BLaER1 treated with 17β-estradiol and CSF1 and Interleukin-3, amounts not matched to agents 10 nM and 100 nM (cell line): ENCODE results near the gene ADCY1.

Experiments
- H3K27ac ChIP-seq, 11 experiments: shearing (Covaris generic); formaldehyde crosslinking; 2 replicates each; pipeline ENCODE4 v1.8.1; 2022
- H3K27me3 ChIP-seq, 11 experiments: shearing (Covaris generic); formaldehyde crosslinking; 2 replicates each; pipeline ENCODE4 v1.8.1; 2022
- H3K36me3 ChIP-seq, 11 experiments: shearing (Covaris generic); formaldehyde crosslinking; 2 replicates each; pipeline ENCODE4 v1.8.1; 2022
- H3K4me1 ChIP-seq, 10 experiments: shearing (Covaris generic); formaldehyde crosslinking; 2 replicates each; pipeline ENCODE4 v1.8.1; 2022
- H3K4me2 ChIP-seq, 11 experiments: shearing (Covaris generic); formaldehyde crosslinking; 2 replicates each; pipeline ENCODE4 v1.8.1; 2022
- H3K4me3 ChIP-seq, 10 experiments: shearing (Covaris generic); formaldehyde crosslinking; 2 replicates each; pipeline ENCODE4 v1.8.1; 2022
- H3K9ac ChIP-seq, 11 experiments: shearing (Covaris generic); formaldehyde crosslinking; 2 replicates each; pipeline ENCODE4 v1.8.1; 2022
- H3K9me3 ChIP-seq, 11 experiments: shearing (Covaris generic); formaldehyde crosslinking; replicated peaks in 1 of 11; 2 replicates each; pipeline ENCODE4 v1.8.1; 2022
- H4K20me1 ChIP-seq, 11 experiments: shearing (Covaris generic); formaldehyde crosslinking; 2 replicates each; pipeline ENCODE4 v1.8.1; 2022
- Cebpa-rat ChIP-seq, 11 experiments: shearing (Covaris generic); IDR thresholded peaks; 2 replicates each; pipeline ENCODE4 v1.8.1; 2022

The ADCY1 gene

DNA sequence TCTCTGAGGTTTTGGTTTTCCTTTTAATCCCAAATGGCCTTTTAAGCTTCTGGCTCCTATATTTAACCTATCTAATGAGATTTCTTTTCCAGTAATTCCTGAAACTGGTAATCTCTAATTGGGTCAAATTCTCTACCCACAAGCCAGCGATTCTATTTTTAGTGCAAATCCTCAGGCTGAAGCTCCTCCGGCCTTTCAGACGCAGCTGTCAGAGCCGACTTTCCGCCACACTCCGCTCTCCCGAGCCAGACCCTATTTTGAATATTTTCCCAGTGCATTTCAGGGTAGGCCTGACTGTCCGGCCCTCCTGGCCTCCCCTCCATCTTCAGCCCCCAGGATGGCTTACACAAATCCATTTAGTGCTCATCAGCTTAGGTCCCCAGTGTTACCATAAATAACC is 9.7 kb upstream of the ADCY1 start:
- Histone ChIP-seq H3K4me3 (no peak overlapping the region), H3K27ac (no peak overlapping the region), H3K9ac (no peak overlapping the region), H3K4me1 (peaks cover 0 to 14% (median 10%) of the 10 kb centered on the region in 10 experiments; a peak in 11 of 20 replicates), H3K36me3 (0 out of 22 replicates have a peak, but pooled peaks cover 0 to 3% (median 0%) of the 10 kb centered on the region in 11 experiments), H3K9me3 (peaks cover 11 to 15% (median 12%) of the 10 kb centered on the region in 11 experiments), H3K4me2 (peak overlapping the region in 7 of 11 experiments; percentile 22 to 54 (median 41); a peak in 11 of 22 replicates), H3K27me3 (no peaks in the 10 kb centered on the region), H4K20me1 (no peaks in the 10 kb centered on the region)
- TF ChIP-seq Cebpa-rat (IDR thresholded peaks at IDR 0.05): no peak

DNA sequence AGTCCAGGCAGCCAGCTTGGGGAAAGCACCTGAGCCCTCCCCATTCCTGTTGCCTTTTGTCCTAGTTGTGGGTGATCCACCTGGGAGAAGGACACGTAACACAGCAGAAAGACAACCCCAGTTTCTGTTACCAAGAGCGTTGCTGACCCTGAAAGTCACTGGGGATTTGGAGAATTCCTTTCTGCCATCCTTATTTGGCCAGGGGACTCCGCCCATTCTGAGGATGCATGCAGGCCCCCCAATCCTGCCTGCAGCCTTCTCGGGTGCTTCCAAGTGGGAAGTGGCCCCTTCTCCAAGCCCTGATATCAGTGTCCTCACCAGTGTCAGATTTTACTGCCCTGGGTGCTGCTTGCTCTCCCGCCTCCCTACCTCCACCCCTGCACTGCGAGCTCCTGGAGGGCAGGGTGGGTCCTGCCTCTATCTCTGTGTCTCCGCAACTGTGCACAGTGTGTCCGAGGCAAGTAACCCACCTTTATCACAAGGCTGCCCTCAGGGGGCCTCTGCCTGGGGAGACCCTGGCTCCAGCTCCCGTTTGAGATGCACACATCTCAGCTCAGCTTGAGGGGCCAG is 9.2 kb upstream of the ADCY1 start:
- Histone ChIP-seq H3K4me3 (no peak overlapping the region), H3K9ac (no peak overlapping the region), H3K9me3 (peaks cover 6 to 10% (median 7%) of the 10 kb centered on the region in 11 experiments), H4K20me1 (no peaks in the 10 kb centered on the region), H3K27me3 (no peaks in the 10 kb centered on the region), H3K4me2 (peak overlapping the region in 7 of 11 experiments; percentile 22 to 54 (median 41); a peak in 10 of 22 replicates), H3K36me3 (no peaks in the 10 kb centered on the region), H3K27ac (no peak overlapping the region), H3K4me1 (peaks cover 0 to 14% (median 10%) of the 10 kb centered on the region in 10 experiments; a peak in 11 of 20 replicates)
- no peak for TF ChIP-seq Cebpa-rat (IDR thresholded peaks at IDR 0.05)

DNA sequence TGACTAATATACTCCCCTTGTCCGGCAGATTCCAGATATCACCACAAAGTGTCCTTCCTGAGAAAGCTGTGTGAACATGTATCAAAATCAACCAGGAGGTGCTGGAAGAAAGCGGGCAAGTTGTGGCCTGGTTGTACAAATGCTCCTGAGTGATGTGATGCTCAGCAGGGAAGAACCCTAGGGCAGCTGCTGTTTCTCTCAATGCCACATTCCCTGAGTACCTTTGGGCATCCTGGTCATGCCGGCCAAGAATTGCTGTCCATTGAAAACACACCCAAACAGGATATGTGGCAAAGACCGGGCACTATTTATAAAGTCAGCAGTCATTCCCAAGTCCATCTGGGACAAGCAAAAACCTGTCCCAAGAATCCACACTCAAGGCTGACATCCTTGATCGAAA is 7.8 kb upstream of the ADCY1 start:
- peaks cover 0 to 14% (median 10%) of the 10 kb centered on the region in 10 experiments; a peak in 11 of 20 replicates for H3K4me1 ChIP-seq
- H3K4me3 ChIP-seq: no peak overlapping the region
- no peak overlapping the region for H3K9ac ChIP-seq
- H4K20me1 ChIP-seq: no peaks in the 10 kb centered on the region
- H3K4me2 ChIP-seq: no peak overlapping the region
- H3K27ac ChIP-seq: no peak overlapping the region
- no peaks in the 10 kb centered on the region for H3K9me3 ChIP-seq
- no peaks in the 10 kb centered on the region for H3K27me3 ChIP-seq
- no peaks in the 10 kb centered on the region for H3K36me3 ChIP-seq
- no peak for TF ChIP-seq Cebpa-rat (IDR thresholded peaks at IDR 0.05)

DNA sequence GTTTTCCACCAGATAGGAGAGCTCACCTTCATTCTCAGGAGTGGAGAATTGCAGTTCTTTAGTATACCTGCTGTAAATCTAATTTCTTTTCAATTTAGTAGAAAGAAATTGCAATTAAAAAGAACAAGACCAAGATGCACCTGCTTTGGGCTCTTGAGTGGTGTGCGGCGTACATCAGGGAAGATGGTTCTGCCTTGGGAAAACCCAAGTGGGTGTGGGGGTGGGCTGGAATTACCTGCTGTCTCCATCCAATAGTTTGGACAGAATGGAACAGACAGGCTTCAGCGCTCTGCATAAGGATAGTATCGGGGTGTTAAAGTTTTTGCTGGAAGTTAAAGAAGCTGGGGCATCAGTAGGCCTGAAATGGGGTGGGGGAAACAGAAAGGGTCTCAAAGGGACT is 7.2 kb upstream of the ADCY1 start:
- H3K27ac ChIP-seq: no peak overlapping the region
- no peak overlapping the region for H3K4me3 ChIP-seq
- no peaks in the 10 kb centered on the region for H3K36me3 ChIP-seq
- no peaks in the 10 kb centered on the region for H3K9me3 ChIP-seq
- H3K9ac ChIP-seq: no peak overlapping the region
- no peak for TF ChIP-seq Cebpa-rat (IDR thresholded peaks at IDR 0.05)
- H3K4me1 ChIP-seq: peaks cover 0 to 14% (median 10%) of the 10 kb centered on the region in 10 experiments; a peak in 11 of 20 replicates
- no peaks in the 10 kb centered on the region for H4K20me1 ChIP-seq
- no peaks in the 10 kb centered on the region for H3K27me3 ChIP-seq
- no peak overlapping the region for H3K4me2 ChIP-seq

DNA sequence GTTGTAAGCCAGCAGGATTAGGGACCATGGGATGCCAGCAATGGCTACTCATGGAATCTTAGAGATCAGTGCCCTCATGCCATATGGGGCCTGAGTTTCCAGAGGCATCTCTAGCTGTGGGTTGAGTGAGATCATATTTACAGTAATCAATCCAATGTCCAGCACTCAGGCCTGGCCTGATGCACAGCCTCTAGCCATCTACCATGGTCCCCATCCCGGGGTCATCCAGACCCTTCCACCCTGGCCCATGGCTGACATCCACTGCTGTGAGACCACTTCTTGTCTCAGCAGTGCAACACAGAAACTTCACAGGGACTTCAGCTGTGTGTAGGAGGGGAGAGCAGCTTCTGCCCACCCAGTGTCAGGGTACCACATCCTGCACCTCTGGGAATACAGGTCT is 6.5 kb upstream of the ADCY1 start:
- Histone ChIP-seq H4K20me1 (no peaks in the 10 kb centered on the region), H3K4me2 (no peak overlapping the region), H3K9ac (no peak overlapping the region), H3K27ac (no peak overlapping the region), H3K4me1 (peaks cover 0 to 14% (median 10%) of the 10 kb centered on the region in 10 experiments; a peak in 11 of 20 replicates), H3K9me3 (no peaks in the 10 kb centered on the region; a peak in 1 of 22 replicates), H3K27me3 (peaks cover 0 to 6% (median 4%) of the 10 kb centered on the region in 11 experiments; a peak in 18 of 22 replicates), H3K4me3 (no peak overlapping the region), H3K36me3 (no peaks in the 10 kb centered on the region)
- no peak for TF ChIP-seq Cebpa-rat (IDR thresholded peaks at IDR 0.05)

DNA sequence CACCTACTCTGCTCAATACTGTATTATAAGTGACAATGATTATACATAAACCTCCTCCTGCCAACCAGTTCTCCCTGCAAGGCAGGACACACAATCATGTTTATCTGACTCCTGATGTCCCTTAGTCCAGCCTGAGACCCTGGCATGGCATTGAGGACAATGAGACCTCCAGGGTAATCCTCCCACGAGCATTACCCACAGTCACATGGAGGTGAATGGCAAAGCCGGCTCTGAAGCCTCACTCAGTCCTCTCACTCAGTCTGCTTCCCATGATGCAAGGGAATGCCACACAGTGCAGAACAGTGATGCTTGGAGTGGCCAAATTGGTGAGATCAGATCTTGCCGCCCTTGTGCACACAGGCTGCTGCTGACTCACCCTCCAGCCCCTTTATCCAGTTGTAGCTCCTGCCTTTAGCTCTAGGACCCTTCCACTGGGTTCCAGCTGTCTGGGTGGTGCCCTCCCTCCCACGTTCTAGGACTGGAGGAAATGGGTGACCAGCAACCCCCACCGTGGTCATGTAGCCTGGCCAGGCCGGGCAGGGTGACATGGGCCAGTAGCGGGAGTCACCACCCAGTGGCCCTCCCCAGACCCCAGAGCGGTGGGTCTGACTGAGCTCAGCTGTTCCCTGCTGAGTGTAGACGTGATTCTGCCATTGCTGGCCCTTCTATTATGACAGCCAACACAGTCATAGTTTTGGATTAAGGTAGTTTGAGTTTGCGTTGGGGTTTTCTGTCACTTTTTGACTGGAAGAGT is 5.5 kb upstream of the ADCY1 start:
- Histone ChIP-seq H3K9ac (no peak overlapping the region), H4K20me1 (no peaks in the 10 kb centered on the region), H3K4me2 (no peak overlapping the region), H3K27ac (no peak overlapping the region), H3K4me3 (no peak overlapping the region), H3K27me3 (peaks cover 7 to 16% (median 14%) of the 10 kb centered on the region in 11 experiments), H3K4me1 (peaks cover 0 to 15% (median 10%) of the 10 kb centered on the region in 10 experiments; a peak in 11 of 20 replicates), H3K9me3 (peaks cover 0 to 9% (median 3%) of the 10 kb centered on the region in 11 experiments; a peak in 8 of 22 replicates), H3K36me3 (no peaks in the 10 kb centered on the region)
- no peak for TF ChIP-seq Cebpa-rat (IDR thresholded peaks at IDR 0.05)

DNA sequence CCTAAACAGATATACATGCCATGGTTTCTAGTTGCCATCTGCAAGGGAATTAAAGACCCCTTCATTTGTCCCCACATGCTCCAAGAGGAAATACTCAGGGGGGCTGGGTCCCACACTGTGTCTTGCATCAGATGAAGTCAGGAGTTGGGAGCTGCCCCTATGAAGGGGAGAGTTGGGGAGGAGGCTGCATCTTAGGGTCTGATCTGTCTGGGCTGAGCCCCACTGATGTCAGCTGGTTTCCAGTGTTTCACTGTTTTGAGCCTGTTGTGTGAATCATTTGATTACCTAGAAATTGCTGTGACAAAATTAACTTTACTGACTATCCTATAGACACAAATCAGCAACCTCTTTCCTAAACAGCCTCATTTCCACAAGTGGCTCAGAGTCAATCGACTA is 4.9 kb upstream of the ADCY1 start:
- Histone ChIP-seq H3K9me3 (peaks cover 0 to 12% (median 6%) of the 10 kb centered on the region in 11 experiments; a peak in 8 of 22 replicates), H4K20me1 (no peaks in the 10 kb centered on the region), H3K4me2 (no peak overlapping the region), H3K4me3 (no peak overlapping the region), H3K4me1 (peaks cover 0 to 12% (median 5%) of the 10 kb centered on the region in 10 experiments; a peak in 11 of 20 replicates), H3K9ac (no peak overlapping the region), H3K27ac (no peak overlapping the region), H3K27me3 (peaks cover 11 to 19% (median 18%) of the 10 kb centered on the region in 11 experiments), H3K36me3 (no peaks in the 10 kb centered on the region)
- TF ChIP-seq Cebpa-rat (IDR thresholded peaks at IDR 0.05): no peak

DNA sequence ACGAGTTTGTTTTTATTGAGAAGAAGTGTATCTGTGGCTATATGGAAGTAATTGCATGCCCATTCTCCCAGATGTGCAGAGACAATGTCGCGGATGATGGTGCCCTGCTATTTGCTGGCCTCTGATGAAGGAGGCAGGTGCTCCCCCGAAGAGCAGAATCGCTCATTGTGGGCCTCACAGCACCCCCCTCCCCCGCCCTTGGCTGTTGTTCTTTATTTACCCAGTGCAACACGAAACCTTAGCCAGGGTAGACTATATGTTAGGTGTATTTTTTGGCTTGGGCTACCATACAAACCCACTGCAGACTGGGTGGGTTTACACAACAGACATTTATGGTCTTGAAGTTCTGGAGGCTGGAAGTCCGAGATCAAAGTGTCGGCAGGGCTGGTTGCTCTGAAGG is 3.4 kb upstream of the ADCY1 start:
- Histone ChIP-seq H3K4me2 (no peak overlapping the region), H3K27ac (no peak overlapping the region), H4K20me1 (no peaks in the 10 kb centered on the region), H3K9me3 (peaks cover 0 to 22% (median 12%) of the 10 kb centered on the region in 11 experiments; a peak in 11 of 22 replicates), H3K9ac (no peak overlapping the region), H3K27me3 (peaks cover 22 to 31% (median 28%) of the 10 kb centered on the region in 11 experiments), H3K4me1 (peaks cover 0 to 14% (median 9%) of the 10 kb centered on the region in 10 experiments; a peak in 19 of 20 replicates), H3K4me3 (no peak overlapping the region), H3K36me3 (no peaks in the 10 kb centered on the region)
- TF ChIP-seq Cebpa-rat (IDR thresholded peaks at IDR 0.05): no peak

DNA sequence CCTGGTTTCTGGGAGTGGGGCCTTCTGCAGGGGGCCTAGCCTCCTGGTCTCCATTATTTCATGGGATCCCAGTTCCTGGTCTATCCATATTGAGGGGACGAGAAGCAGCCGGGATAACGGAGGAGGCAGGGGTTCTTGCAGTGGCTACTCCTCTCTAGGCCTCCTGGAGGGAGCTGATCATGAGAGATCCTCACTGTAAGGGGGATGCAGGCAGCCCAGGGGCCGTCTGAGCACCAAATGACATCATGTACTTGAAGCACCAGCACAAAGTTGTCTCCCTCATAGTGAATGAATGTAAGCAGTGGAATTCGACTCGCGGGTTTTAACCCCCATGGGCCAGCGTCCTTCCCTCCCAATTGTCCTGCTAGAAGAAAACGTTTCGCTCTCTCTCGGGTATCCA is 964 bp upstream of the ADCY1 start:
- Histone ChIP-seq H3K36me3 (no peaks in the 10 kb centered on the region), H4K20me1 (no peaks in the 10 kb centered on the region; a peak in 2 of 22 replicates), H3K4me2 (peak overlapping the region in 4 of 11 experiments; percentile 72 to 86 (median 80); a peak in 6 of 22 replicates), H3K27me3 (peaks cover 22 to 31% (median 28%) of the 10 kb centered on the region in 11 experiments), H3K27ac (no peak overlapping the region), H3K4me3 (peak overlapping the region in 1 of 10 experiments; percentile 59; a peak in 1 of 20 replicates), H3K9ac (no peak overlapping the region), H3K9me3 (peaks cover 0 to 22% (median 12%) of the 10 kb centered on the region in 11 experiments; a peak in 11 of 22 replicates), H3K4me1 (peaks cover 0 to 14% (median 9%) of the 10 kb centered on the region in 10 experiments; a peak in 19 of 20 replicates)
- no peak for TF ChIP-seq Cebpa-rat (IDR thresholded peaks at IDR 0.05)
